HG02840 (cell line): ENCODE data around the gene PCDHGB6.
"Not testable (repeated sequence)": the region's sequence is repeated elsewhere in the genome, so short reads cannot be mapped to it uniquely, and the experiment has no call there.

Experiments used
- ATAC-seq: cut with Tn5 transposase; IDR thresholded peaks from one replicate; pipeline ENCODE4 v1.9.1; 2021; ENCODE audit warnings: mild to moderate bottlenecking, moderate library complexity, moderate number of reproducible peaks; ENCODE audit not compliant: unreplicated experiment, low FRiP score

PCDHGB6 gene

GRCh38 chr5:141414548-141415274, 6.9 kb downstream of the PCDHGB6 start:
- not testable (repeated sequence) for ATAC-seq

DNA sequence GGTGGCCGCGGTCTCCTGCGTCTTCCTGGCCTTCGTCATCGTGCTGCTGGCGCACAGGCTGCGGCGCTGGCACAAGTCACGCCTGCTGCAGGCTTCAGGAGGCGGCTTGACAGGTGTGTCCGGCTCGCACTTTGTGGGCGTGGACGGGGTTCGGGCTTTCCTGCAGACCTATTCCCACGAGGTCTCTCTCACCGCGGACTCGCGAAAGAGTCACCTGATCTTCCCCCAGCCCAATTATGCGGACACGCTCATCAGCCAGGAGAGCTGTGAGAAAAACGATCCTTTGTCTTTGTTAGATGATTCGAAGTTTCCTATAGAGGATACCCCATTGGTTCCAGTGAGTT, 7.4 kb downstream of the PCDHGB6 start:
- not testable (repeated sequence) for ATAC-seq

DNA sequence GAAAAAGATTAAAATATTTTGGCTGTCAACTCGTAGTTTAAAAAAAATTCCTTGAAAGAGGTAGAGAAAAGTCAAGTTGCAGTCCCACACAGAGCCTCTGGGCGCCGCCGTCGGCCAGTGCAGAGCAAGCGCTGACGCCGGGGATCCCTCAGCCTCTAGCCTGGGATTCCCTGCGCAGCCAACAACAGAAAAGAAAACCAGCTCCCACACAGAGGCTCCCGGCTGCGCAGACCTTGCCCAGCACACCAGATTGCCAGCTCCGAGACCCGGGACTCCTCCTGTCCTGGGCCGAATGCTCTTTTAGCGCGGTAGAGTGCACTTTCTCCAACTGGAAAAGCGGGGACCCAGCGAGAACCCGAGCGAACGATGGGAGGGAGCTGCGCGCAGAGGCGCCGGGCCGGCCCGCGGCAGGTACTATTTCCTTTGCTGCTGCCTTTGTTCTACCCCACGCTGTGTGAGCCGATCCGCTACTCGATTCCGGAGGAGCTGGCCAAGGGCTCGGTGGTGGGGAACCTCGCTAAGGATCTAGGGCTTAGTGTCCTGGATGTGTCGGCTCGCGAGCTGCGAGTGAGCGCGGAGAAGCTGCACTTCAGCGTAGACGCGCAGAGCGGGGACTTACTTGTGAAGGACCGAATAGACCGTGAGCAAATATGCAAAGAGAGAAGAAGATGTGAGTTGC, 9.8 kb downstream of the PCDHGB6 start, which contains the start of gene PCDHGB7:
PCDHGB7 (plus strand) TSS at position 184 of the 679 bp plus-strand sequence; CDS start at position 367, 183 bp downstream.
- ATAC-seq = not testable (repeated sequence)

GRCh38 chr5:141419074-141419880, 11.5 kb downstream of the PCDHGB6 start:
- no peak for ATAC-seq

GRCh38 chr5:141420855-141421488, 13.2 kb downstream of the PCDHGB6 start, which contains the start of gene PCDHGA11:
Gene PCDHGA11 (plus strand): TSS chr5:141421051. CDS start chr5:141421228, 177 bp downstream.
- no peak for ATAC-seq

DNA sequence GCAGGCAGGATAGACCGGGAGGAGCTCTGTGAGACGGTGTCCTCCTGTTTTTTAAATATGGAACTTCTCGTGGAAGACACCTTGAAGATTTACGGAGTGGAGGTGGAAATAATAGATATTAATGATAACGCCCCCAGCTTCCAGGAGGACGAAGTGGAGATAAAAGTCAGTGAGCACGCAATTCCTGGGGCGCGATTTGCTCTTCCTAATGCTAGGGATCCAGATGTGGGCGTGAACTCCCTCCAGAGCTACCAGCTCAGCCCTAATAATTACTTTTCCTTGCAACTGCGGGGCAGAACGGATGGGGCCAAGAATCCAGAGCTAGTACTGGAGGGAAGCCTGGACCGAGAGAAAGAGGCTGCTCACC, 13.7 kb downstream of the PCDHGB6 start:
- ATAC-seq = no peak

DNA sequence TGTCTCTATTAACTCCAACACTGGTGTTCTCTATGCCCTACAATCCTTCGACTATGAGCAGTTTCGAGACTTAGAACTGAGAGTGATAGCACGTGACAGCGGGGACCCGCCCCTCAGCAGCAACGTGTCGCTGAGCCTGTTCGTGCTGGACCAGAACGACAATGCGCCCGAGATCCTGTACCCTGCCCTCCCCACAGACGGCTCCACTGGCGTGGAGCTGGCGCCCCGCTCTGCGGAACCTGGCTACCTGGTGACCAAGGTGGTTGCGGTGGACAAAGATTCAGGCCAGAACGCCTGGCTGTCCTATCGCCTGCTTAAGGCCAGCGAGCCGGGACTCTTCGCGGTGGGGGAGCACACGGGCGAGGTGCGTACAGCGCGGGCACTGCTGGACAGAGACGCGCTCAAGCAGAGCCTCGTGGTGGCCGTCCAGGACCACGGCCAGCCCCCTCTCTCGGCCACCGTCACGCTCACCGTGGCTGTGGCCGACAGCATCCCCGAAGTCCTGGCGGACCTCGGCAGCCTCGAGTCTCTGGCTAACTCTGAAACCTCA, 15.0 kb downstream of the PCDHGB6 start:
- no peak for ATAC-seq

DNA sequence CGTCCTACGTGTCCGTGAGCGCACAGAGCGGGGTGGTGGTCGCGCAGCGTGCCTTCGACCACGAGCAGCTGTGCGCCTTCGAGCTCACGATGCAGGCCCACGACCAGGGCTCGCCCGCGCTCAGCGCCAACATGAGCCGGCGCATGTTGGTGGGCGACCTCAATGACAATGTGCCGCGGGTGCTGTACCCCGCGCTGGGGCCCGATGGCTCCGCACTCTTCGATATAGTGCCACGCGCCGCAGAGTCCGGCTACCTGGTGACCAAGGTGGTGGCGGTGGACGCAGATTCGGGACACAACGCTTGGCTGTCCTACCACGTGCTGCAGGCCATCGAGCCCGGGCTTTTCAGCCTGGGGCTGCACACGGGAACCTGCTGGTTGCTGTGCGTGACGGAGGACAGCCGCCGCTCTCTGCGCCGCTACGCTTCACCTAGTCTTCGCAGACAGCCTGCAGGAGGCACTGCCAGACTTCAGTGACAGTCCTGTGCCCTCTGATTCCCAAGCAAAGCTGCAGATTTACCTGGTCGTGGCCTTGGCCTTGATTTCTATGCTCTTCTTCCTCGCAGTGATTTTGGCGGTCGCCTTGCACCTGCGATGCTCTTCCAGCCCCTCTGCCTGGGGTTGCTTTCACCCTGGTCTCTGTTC, 20.1 kb downstream of the PCDHGB6 start:
- ATAC-seq = no peak

DNA sequence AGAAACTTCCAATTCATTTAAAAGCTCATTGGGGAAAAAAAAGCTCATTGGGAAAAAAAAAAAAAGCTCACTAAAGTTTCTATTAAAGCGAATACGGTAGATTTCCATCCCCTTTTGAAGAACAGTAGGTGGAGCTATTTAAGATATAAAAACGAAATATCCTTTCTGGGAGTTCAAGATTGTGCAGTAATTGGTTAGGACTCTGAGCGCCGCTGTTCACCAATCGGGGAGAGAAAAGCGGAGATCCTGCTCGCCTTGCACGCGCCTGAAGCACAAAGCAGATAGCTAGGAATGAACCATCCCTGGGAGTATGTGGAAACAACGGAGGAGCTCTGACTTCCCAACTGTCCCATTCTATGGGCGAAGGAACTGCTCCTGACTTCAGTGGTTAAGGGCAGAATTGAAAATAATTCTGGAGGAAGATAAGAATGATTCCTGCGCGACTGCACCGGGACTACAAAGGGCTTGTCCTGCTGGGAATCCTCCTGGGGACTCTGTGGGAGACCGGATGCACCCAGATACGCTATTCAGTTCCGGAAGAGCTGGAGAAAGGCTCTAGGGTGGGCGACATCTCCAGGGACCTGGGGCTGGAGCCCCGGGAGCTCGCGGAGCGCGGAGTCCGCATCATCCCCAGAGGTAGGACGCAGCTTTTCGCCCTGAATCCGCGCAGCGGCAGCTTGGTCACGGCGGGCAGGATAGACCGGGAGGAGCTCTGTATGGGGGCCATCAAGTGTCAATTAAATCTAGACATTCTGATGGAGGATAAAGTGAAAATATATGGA, 22.7 kb downstream of the PCDHGB6 start, which contains the start of gene PCDHGA12:
PCDHGA12 (plus strand) TSS at position 176 of the 782 bp plus-strand sequence; CDS start at position 429, 253 bp downstream.
- no peak for ATAC-seq

GRCh38 chr5:141431286-141431685, 23.5 kb downstream of the PCDHGB6 start:
- no peak for ATAC-seq

DNA sequence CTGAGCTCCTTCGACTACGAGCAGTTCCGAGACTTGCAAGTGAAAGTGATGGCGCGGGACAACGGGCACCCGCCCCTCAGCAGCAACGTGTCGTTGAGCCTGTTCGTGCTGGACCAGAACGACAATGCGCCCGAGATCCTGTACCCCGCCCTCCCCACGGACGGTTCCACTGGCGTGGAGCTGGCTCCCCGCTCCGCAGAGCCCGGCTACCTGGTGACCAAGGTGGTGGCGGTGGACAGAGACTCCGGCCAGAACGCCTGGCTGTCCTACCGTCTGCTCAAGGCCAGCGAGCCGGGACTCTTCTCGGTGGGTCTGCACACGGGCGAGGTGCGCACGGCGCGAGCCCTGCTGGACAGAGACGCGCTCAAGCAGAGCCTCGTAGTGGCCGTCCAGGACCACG, 24.5 kb downstream of the PCDHGB6 start:
- ATAC-seq = not testable (repeated sequence)

DNA sequence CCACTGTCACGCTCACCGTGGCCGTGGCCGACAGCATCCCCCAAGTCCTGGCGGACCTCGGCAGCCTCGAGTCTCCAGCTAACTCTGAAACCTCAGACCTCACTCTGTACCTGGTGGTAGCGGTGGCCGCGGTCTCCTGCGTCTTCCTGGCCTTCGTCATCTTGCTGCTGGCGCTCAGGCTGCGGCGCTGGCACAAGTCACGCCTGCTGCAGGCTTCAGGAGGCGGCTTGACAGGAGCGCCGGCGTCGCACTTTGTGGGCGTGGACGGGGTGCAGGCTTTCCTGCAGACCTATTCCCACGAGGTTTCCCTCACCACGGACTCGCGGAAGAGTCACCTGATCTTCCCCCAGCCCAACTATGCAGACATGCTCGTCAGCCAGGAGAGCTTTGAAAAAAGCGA, 24.9 kb downstream of the PCDHGB6 start:
- not testable (repeated sequence) for ATAC-seq

GRCh38 chr5:141434006-141434405, 26.2 kb downstream of the PCDHGB6 start:
- no peak for ATAC-seq

GRCh38 chr5:141437221-141437620, 29.4 kb downstream of the PCDHGB6 start:
- ATAC-seq = no peak

GRCh38 chr5:141439411-141440141, 31.8 kb downstream of the PCDHGB6 start:
- no peak for ATAC-seq

GRCh38 chr5:141440341-141440740, 32.5 kb downstream of the PCDHGB6 start:
- no peak for ATAC-seq

GRCh38 chr5:141441571-141442170, 33.9 kb downstream of the PCDHGB6 start:
- no peak for ATAC-seq
